OCI-LY1 (cell line): ENCODE data around the gene RP9.

Experiments used
- H2AFZ ChIP-seq: fragments of 200-600 bp; sonication (generic), shearing (Covaris generic); 2 replicates; pipeline ENCODE4 v1.6.0; 2014; ENCODE audit warnings: antibody characterized with exemption, mild to moderate bottlenecking, low read length
- H3F3A ChIP-seq: fragments of 200-600 bp; sonication (generic), shearing (Covaris generic); 2 replicates; pipeline ENCODE4 v1.6.0; 2014; ENCODE audit warnings: mild to moderate bottlenecking, antibody characterized with exemption, low read length, moderate library complexity; ENCODE audit not compliant: insufficient read depth
- H3K27ac ChIP-seq: fragments of 200-600 bp; sonication (generic); 2 replicates; pipeline ENCODE4 v1.5.1; 2014; ENCODE audit warnings: low read length, mixed run types, mild to moderate bottlenecking, low read depth; ENCODE audit not compliant: poor library complexity, severe bottlenecking
- H3K27me3 ChIP-seq: fragments of 200-600 bp; sonication (generic); 2 replicates; pipeline ENCODE4 v1.6.0; 2014; ENCODE audit warnings: antibody characterized with exemption, mild to moderate bottlenecking, low read length, moderate library complexity; ENCODE audit not compliant: insufficient read depth
- H3K36me3 ChIP-seq: fragments of 200-600 bp; sonication (generic); 2 replicates; pipeline ENCODE4 v1.6.1; 2014; ENCODE audit warnings: mild to moderate bottlenecking, antibody characterized with exemption, low read length, moderate library complexity, mixed read lengths; ENCODE audit not compliant: insufficient read depth
- H3K4me1 ChIP-seq: fragments of 200-600 bp; sonication (generic); 2 replicates; pipeline ENCODE4 v1.5.1; 2014; ENCODE audit warnings: mild to moderate bottlenecking, low read length, moderate library complexity; ENCODE audit not compliant: insufficient read depth, severe bottlenecking
- H3K4me2 ChIP-seq: fragments of 200-600 bp; sonication (generic), shearing (Covaris generic); 2 replicates; pipeline ENCODE4 v1.6.1; 2014; ENCODE audit warnings: low read length
- H3K4me3 ChIP-seq: fragments of 200-600 bp; sonication (generic); 2 replicates; pipeline ENCODE4 v1.5.1; 2014; ENCODE audit warnings: low read length, low read depth, mild to moderate bottlenecking, mixed read lengths; ENCODE audit not compliant: poor library complexity, severe bottlenecking
- H3K79me2 ChIP-seq: fragments of 200-600 bp; shearing (Covaris generic); 2 replicates; pipeline ENCODE4 v1.6.1; 2016; ENCODE audit warnings: mixed run types, low read length, mixed read lengths; ENCODE audit not compliant: insufficient read depth
- H3K9ac ChIP-seq: fragments of 200-600 bp; sonication (generic), shearing (Covaris generic); 2 replicates; pipeline ENCODE4 v1.6.1; 2014; ENCODE audit warnings: mild to moderate bottlenecking, low read length, mixed read lengths
- H3K9me2 ChIP-seq: fragments of 200-600 bp; sonication (generic), shearing (Covaris generic); 2 replicates; pipeline ENCODE4 v1.6.1; 2014; ENCODE audit warnings: low read depth, mild to moderate bottlenecking, low read length, mixed read lengths
- H3K9me3 ChIP-seq: fragments of 200-600 bp; shearing (Covaris generic); 2 replicates; pipeline ENCODE4 v1.6.1; 2014; ENCODE audit warnings: low read length, mixed read lengths
- H4K20me1 ChIP-seq: fragments of 200-600 bp; sonication (generic), shearing (Covaris generic); 2 replicates; pipeline ENCODE4 v1.6.0; 2016; ENCODE audit warnings: mild to moderate bottlenecking, low read length; ENCODE audit not compliant: insufficient read depth
- CTCF ChIP-seq: fragments of 200-600 bp; sonication (generic), shearing (Covaris generic); IDR thresholded peaks from 2 replicates; pipeline ENCODE4 v1.5.1; 2017; ENCODE audit warnings: mild to moderate bottlenecking, antibody characterized with exemption, low read length, moderate library complexity, mixed read lengths
- EZH2 ChIP-seq: fragments of 200-600 bp; sonication (generic), shearing (Covaris generic); IDR thresholded peaks from 2 replicates; pipeline ENCODE4 v1.8.0; 2017; ENCODE audit warnings: borderline replicate concordance, mixed run types, mild to moderate bottlenecking, antibody characterized with exemption, low read length, moderate library complexity, mixed read lengths

The RP9 gene

DNA sequence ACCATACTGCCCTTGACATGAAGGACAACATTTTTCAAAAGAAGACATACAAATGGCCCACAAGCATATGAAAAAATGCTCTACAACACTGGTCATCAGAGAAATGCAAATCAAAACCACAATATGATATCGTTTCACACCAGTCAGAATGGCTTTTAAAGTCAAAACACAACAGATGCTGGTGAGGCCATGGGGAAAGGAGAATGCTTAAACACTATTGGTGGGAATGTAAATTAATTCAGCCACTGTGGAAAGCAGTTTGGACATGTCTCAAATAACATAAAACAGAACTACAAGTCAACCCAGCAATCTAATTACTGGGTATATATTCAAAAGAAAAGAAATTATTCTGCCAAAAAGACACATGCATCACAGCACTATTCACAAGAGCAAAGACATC lies 42.4 kb downstream of the RP9 start:
- Histone ChIP-seq H3K36me3 (no peaks in the 10 kb centered on the region), H3K9me3 (peaks cover 34% of the 10 kb centered on the region), H3K27ac (no peak overlapping the region), H3K79me2 (peaks cover 5% of the 10 kb centered on the region), H3K4me1 (peaks cover 8% of the 10 kb centered on the region), H3K9me2 (no peaks in the 10 kb centered on the region), H2AFZ (no peak overlapping the region), H3K27me3 (no peaks in the 10 kb centered on the region; the same call in 1 of the 2 replicates), H4K20me1 (no peaks in the 10 kb centered on the region), H3K4me3 (no peak overlapping the region), H3K4me2 (no peak overlapping the region), H3K9ac (no peak overlapping the region), H3F3A (no peaks in the 10 kb centered on the region)
- no peak for TF ChIP-seq CTCF
- no peak for TF ChIP-seq EZH2

GRCh38 chr7:33065981-33066380 lies 43.2 kb downstream of the RP9 start:
- H3K27me3 ChIP-seq, result no peaks in the 10 kb centered on the region; the same call in 1 of the 2 replicates
- H3K4me1 ChIP-seq, result peaks cover 16% of the 10 kb centered on the region
- H3K4me2 ChIP-seq, result no peak overlapping the region
- no peaks in the 10 kb centered on the region for H4K20me1 ChIP-seq
- no peak overlapping the region for H3K27ac ChIP-seq
- TF ChIP-seq EZH2, result no peak
- TF ChIP-seq CTCF, result no peak
- H3F3A ChIP-seq, result no peaks in the 10 kb centered on the region
- peaks cover 27% of the 10 kb centered on the region for H3K9me3 ChIP-seq
- no peak overlapping the region for H3K4me3 ChIP-seq
- no peak overlapping the region for H2AFZ ChIP-seq
- no peaks in the 10 kb centered on the region for H3K9me2 ChIP-seq
- H3K36me3 ChIP-seq, result no peaks in the 10 kb centered on the region; the same call in 1 of the 2 replicates
- no peak overlapping the region for H3K9ac ChIP-seq
- H3K79me2 ChIP-seq, result peaks cover 13% of the 10 kb centered on the region

GRCh38 chr7:33062782-33063443 lies 46.3 kb downstream of the RP9 start:
- Histone ChIP-seq H3K27me3 (no peaks in the 10 kb centered on the region), H3K27ac (peak overlapping the region; percentile 67), H3K9ac (peak overlapping the region; percentile 85), H3F3A (no peaks in the 10 kb centered on the region), H3K36me3 (peaks cover 14% of the 10 kb centered on the region), H4K20me1 (no peaks in the 10 kb centered on the region), H3K9me2 (no peaks in the 10 kb centered on the region), H3K4me3 (peak overlapping the region; percentile 93), H2AFZ (peak overlapping the region; percentile 61), H3K4me2 (peak overlapping the region; percentile 78), H3K4me1 (peaks cover 25% of the 10 kb centered on the region), H3K79me2 (peaks cover 42% of the 10 kb centered on the region), H3K9me3 (peaks cover 9% of the 10 kb centered on the region)
- no peak for TF ChIP-seq EZH2
- TF ChIP-seq CTCF, result no peak
